Measurements from ENCODE around the gene ACACA.

Gene ACACA

GRCh38 chr17:37121616-37122015 is 285.0 kb downstream of the ACACA start:
- TF ChIP-seq GATA3 (IDR thresholded peaks at IDR 0.05; ENCODE audit: low read depth, low read length) (no peak), GATA2 (IDR thresholded peaks at IDR 0.05; ENCODE audit: low read depth, low read length) (no peak)

DNA sequence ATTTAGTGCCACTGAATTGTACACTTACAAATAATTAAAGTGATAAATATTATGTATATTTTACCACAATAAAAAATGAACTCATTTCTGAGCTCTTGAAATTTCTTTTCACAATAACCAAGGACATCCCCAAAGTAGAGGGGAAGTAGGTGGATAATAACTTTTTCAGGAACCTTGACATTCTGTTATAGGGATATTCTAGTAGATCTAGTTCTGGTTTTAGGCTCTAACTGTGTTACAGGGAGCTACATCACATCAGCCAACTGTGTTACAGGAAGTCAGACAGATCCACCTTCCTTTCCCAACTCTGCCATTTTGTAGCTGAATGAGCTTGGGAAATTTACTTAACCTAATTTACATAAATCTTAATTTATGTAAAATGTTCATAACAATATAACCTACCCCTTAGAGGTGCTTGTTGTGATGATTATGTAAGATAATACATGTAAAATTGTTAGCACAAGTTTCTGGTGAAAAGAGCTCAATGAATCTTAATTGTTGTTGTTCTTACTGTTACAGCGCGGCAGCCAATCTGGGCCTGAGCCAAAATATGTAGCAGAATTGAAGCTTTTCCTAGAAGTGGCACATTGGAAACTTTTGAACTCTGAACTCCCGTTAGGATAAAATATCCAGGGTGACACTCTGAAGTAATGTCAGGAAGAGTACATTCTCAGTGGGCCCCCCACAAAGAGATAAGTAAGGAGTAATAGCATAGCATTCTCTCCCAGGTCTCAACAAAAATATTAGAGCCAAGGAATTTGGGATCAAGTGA is 288.1 kb downstream of the ACACA start:
- TF ChIP-seq GATA3 (IDR thresholded peaks at IDR 0.05; ENCODE audit: low read depth, low read length) (no peak), GATA2 (IDR thresholded peaks at IDR 0.05; ENCODE audit: low read depth, low read length) (no peak)

- TF ChIP-seq GATA2 (IDR thresholded peaks at IDR 0.05; ENCODE audit: low read depth, low read length) (no peak), GATA3 (IDR thresholded peaks at IDR 0.05; ENCODE audit: low read depth, low read length) (no peak)
Observed at GRCh38 chr17:37117373-37118142, 289.1 kb downstream of the ACACA start.

- TF ChIP-seq GATA3 (IDR thresholded peaks at IDR 0.05; ENCODE audit: low read depth, low read length) (no peak), GATA2 (IDR thresholded peaks at IDR 0.05; ENCODE audit: low read depth, low read length) (no peak)
Observed at GRCh38 chr17:37116671-37117185, 289.9 kb downstream of the ACACA start.

- TF ChIP-seq GATA2 (IDR thresholded peaks at IDR 0.05; ENCODE audit: low read depth, low read length) (no peak), GATA3 (IDR thresholded peaks at IDR 0.05; ENCODE audit: low read depth, low read length) (no peak)
Observed at GRCh38 chr17:37111329-37111728, 295.3 kb downstream of the ACACA start.

- TF ChIP-seq GATA3 (IDR thresholded peaks at IDR 0.05; ENCODE audit: low read depth, low read length) (no peak), GATA2 (IDR thresholded peaks at IDR 0.05; ENCODE audit: low read depth, low read length) (no peak)
Observed at GRCh38 chr17:37110746-37111145, 295.9 kb downstream of the ACACA start.

- TF ChIP-seq GATA2 (IDR thresholded peaks at IDR 0.05; ENCODE audit: low read depth, low read length) (peak; percentile 96), GATA3 (IDR thresholded peaks at IDR 0.05; ENCODE audit: low read depth, low read length) (peak; percentile 93)
Observed at GRCh38 chr17:37109731-37110710, 296.6 kb downstream of the ACACA start.

- TF ChIP-seq GATA2 (IDR thresholded peaks at IDR 0.05; ENCODE audit: low read depth, low read length) (no peak), GATA3 (IDR thresholded peaks at IDR 0.05; ENCODE audit: low read depth, low read length) (no peak)
Observed at GRCh38 chr17:37109106-37109505, 297.5 kb downstream of the ACACA start.

DNA sequence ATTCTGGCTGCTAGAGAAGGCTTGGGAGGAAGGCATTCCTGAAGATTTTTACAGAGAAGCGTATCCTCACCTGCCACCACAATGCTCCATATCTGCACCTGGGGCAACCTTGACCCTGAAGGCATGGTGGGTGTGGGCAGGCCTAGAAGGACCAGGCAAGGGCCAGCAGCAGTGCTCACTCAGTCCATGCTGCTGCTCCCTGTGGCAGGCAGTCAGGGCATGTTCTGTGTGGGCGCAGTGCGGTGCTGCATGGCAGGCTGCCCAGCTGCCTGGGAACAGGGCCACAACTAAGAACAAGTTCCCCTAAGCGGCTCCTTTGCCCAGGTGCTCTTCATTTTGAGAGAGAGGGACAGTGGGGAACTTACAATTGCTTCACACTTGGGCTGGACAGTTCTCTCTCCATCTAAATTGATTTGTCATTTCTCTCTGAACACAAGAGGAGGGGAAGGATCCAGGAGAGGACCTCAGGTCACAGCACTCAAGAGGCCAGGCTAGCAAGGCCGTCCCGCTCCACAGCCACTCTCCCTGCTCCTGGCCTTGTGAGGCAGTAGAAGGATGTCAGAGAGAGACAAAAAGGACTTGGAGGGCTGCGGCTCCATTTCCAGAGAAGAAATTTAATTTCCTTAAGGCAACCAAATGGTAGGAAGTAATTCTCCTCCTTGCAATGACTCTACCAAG is 299.1 kb downstream of the ACACA start:
- TF ChIP-seq GATA2 (IDR thresholded peaks at IDR 0.05; ENCODE audit: low read depth, low read length) = no peak
- TF ChIP-seq GATA3 (IDR thresholded peaks at IDR 0.05; ENCODE audit: low read depth, low read length) = no peak

GRCh38 chr17:37106049-37106448 is 300.6 kb downstream of the ACACA start:
- no peak for TF ChIP-seq GATA3 (IDR thresholded peaks at IDR 0.05; ENCODE audit: low read depth, low read length)
- no peak for TF ChIP-seq GATA2 (IDR thresholded peaks at IDR 0.05; ENCODE audit: low read depth, low read length)

GRCh38 chr17:37103231-37103630 is 303.4 kb downstream of the ACACA start:
- TF ChIP-seq GATA2 (IDR thresholded peaks at IDR 0.05; ENCODE audit: low read depth, low read length) (no peak), GATA3 (IDR thresholded peaks at IDR 0.05; ENCODE audit: low read depth, low read length) (no peak)

GRCh38 chr17:37101306-37101705 is 305.3 kb downstream of the ACACA start:
- TF ChIP-seq GATA2 (IDR thresholded peaks at IDR 0.05; ENCODE audit: low read depth, low read length) (no peak), GATA3 (IDR thresholded peaks at IDR 0.05; ENCODE audit: low read depth, low read length) (no peak)

- TF ChIP-seq GATA2 (IDR thresholded peaks at IDR 0.05; ENCODE audit: low read depth, low read length) (no peak), GATA3 (IDR thresholded peaks at IDR 0.05; ENCODE audit: low read depth, low read length) (no peak)
Observed at GRCh38 chr17:37100231-37100630, 306.4 kb downstream of the ACACA start.

Measured in SH-SY5Y (cell line).